SK-N-SH (cell line): ENCODE results near the gene FRYL.

Source experiments
- CHD2 ChIP-seq: fragments of 150-350 bp; IDR thresholded peaks from 2 replicates; pipeline ENCODE4 v1.6.1; 2018; ENCODE audit warnings: low read length; ENCODE audit not compliant: partially characterized antibody
- CTCF ChIP-seq: fragments of 200-600 bp; sonication (generic); IDR thresholded peaks from 2 replicates; pipeline ENCODE4 v1.6.1; 2017; ENCODE audit warnings: antibody characterized with exemption, mild to moderate bottlenecking, moderate library complexity
- EP300 ChIP-seq, 2 experiments: IDR thresholded peaks; 2 replicates each; pipeline versions ENCODE4 v1.4.0 to v1.6.1; 2012; ENCODE audit warnings: borderline replicate concordance in 1 of 2, low read depth in 1 of 2, low read length in 1 of 2
- EZH2phosphoT487 ChIP-seq: fragments of 200-600 bp; sonication (generic); IDR thresholded peaks from 2 replicates; pipeline ENCODE4 v1.6.1; 2017; ENCODE audit warnings: low read depth, mixed run types, mild to moderate bottlenecking, antibody characterized with exemption, moderate library complexity, borderline replicate concordance
- GATA2 ChIP-seq: sonication (generic); formaldehyde crosslinking; IDR thresholded peaks from 2 replicates; pipeline ENCODE4 v1.5.0; 2020; ENCODE audit warnings: mild to moderate bottlenecking, missing genetic modification reagents
- JUND ChIP-seq: IDR thresholded peaks from 2 replicates; pipeline ENCODE4 v1.4.0; 2012
- POLR2AphosphoS5 ChIP-seq: IDR thresholded peaks from 2 replicates; pipeline ENCODE4 v1.6.1; 2012; ENCODE audit warnings: low read depth, low read length
- RAD21 ChIP-seq: IDR thresholded peaks from 2 replicates; pipeline ENCODE4 v1.6.1; 2012; ENCODE audit warnings: mild to moderate bottlenecking, low read length
- REST ChIP-seq: IDR thresholded peaks from 2 replicates; pipeline ENCODE4 v1.6.1; 2012; ENCODE audit warnings: mild to moderate bottlenecking, low read depth, low read length, moderate library complexity
- TEAD4 ChIP-seq: IDR thresholded peaks from 2 replicates; pipeline ENCODE4 v1.4.0; 2012; ENCODE audit warnings: mild to moderate bottlenecking, borderline replicate concordance; ENCODE audit not compliant: insufficient read depth
- USF1 ChIP-seq: IDR thresholded peaks from 2 replicates; pipeline ENCODE4 v1.4.0; 2012; ENCODE audit warnings: low read depth, borderline replicate concordance
- USF2 ChIP-seq: fragments of 150-350 bp; IDR thresholded peaks from 2 replicates; pipeline ENCODE4 v1.6.1; 2017; ENCODE audit warnings: antibody characterized with exemption, low read length, low read depth, borderline replicate concordance
- YY1 ChIP-seq: IDR thresholded peaks from 2 replicates; pipeline ENCODE4 v1.4.0; 2012; ENCODE audit warnings: low read depth, mild to moderate bottlenecking

- TF ChIP-seq REST = no peak
- no peak for TF ChIP-seq USF1
- no peak for TF ChIP-seq JUND
- no peak for TF ChIP-seq CTCF
- no peak for TF ChIP-seq CHD2
- no peak for TF ChIP-seq EP300 (IDR thresholded peaks at IDR 0.05; ENCODE audit: borderline replicate concordance in 1 of 2, low read depth in 1 of 2, low read length in 1 of 2)
- TF ChIP-seq RAD21 = no peak
- no peak for TF ChIP-seq YY1
- TF ChIP-seq USF2 = no peak
- no peak for TF ChIP-seq POLR2AphosphoS5
- TF ChIP-seq GATA2 = no peak
- no peak for TF ChIP-seq TEAD4
- TF ChIP-seq EZH2phosphoT487 = no peak
These were observed 96.1 kb downstream of the FRYL start for GRCh38 chr4:48683784-48684666.
